IPS-NIHi7 (cell line): Measurements from ENCODE around the gene NECTIN1.
"Not testable (repeated sequence)": the region's sequence is repeated elsewhere in the genome, so short reads cannot be mapped to it uniquely, and the experiment has no call there.

Experiments used
- DNase-seq: peaks from one replicate; pipeline ENCODE4 v3.0.0; 2012; ENCODE audit warnings: mixed read lengths; ENCODE audit errors: extremely low spot score

The NECTIN1 gene

GRCh38 chr11:119618208-119618909, 110.6 kb downstream of the NECTIN1 start:
- DNase-seq, result no peak

- DNase-seq, result no peak
Measured at GRCh38 chr11:119617340-119617713, 111.7 kb downstream of the NECTIN1 start.

- DNase-seq, result no peak
Measured at GRCh38 chr11:119616586-119617339, 112.2 kb downstream of the NECTIN1 start.

- no peak for DNase-seq
Measured at GRCh38 chr11:119615882-119616196, 113.2 kb downstream of the NECTIN1 start.

DNA sequence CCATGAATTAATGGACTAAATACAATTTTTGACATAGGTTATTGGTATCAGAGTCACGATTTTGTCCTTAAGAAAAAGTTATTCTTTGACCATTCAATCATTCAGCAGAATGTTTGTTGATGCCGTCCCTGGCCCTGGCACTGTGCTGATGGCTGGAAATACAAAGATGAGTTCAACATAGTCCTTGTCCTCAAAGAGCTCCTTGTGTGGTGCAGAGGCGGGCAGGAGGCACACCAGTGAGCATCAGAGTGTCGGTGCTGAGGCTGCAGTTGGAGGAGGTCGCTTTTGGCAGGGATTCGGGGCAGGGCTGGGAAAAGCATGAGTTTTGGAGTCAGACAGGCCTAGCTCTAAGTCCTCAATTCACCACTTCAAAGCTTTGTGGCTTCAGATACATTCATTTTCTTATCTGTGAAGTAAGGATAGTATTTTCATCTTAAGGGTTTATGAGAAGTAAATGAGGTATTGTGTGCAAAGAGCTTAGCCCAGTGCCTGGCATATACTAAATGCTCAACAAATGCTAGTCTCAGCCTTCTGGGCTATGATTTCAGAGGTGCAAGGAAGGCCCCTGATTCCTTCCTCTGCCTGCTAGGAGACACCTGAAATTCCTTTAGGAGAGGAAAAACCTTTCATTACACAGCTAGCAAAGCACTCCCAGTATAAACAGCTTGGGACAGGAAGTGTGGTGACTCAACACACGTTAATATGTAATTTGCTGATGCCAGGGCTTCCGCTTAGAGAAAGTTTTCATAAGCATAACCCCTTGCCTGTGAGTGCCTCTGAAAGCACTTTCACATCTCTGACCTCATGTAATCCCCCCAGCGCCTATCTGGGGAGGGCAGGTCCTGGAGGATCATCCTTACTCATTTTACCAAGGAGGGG, 113.8 kb downstream of the NECTIN1 start:
- no peak for DNase-seq

GRCh38 chr11:119614222-119615002, 114.6 kb downstream of the NECTIN1 start:
- no peak for DNase-seq

GRCh38 chr11:119612814-119613213, 116.2 kb downstream of the NECTIN1 start:
- DNase-seq, result no peak

DNA sequence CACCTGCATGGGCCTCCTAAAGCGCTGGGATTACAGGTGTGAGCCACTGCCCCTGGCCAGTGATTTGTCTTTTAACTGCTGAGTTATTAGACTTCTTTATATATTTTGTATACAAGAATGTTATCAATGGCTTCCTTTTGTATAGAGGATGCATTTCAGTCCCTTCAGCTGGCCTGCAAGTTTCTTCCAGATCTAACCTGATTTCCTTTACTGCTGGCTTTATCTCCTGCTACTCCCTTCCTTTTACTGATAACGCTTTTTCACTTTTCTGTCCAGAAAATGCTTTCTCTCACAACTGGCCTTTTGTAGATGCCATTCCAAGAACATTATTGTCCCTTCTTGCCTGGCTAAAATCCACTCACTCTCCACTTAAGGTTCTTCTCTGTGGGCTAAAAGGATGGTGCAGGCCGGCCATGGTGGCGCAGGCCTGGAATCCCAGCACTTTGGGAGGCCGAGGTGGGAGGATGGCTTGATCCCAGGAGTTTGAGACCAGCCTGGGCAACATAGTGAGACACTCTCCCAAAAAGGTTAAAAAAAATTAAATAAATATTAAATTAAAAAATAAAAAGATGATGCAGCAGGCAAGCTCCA, 118.1 kb downstream of the NECTIN1 start:
- no peak for DNase-seq

- no peak for DNase-seq
Measured at GRCh38 chr11:119608781-119609180, 120.2 kb downstream of the NECTIN1 start.

DNA sequence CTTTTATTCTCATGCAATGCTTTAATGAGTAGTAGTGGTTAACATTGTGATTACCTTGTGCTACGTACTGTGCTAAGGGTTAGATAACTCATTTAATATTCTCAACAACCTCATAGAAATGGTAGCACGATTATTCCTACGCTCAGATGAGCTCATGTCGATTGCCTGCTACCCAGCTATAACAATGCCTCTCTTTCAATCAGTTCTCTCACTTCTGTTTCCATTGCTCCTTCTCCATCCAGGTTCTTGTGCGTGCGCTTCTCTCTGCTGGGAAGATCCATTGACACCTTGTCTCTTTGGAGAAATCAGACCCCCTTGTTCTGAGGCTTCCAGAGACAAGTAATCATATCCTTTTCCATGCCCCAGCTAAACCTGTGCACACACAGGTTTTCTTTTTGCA, 120.8 kb downstream of the NECTIN1 start:
- DNase-seq, result no peak

DNA sequence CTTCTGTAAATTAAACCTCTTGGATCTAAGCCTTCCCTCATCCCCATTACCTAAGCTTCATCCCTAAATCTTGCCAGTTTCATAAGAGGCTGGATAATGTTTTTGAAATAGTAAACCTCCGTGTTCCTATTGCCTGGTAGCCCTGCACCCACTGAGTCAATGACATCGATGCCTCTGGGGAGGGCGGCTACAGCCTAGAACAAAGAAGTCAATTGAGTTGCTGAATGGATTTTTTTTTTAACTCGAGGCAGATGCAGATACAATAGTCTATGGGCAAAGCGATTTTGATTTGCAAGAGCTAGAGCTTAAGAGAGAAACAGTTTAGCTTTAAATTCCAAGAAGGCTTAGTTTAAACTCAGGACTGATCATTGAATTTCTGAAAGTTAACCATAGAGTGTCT, 121.3 kb downstream of the NECTIN1 start:
- DNase-seq, result no peak

- no peak for DNase-seq
Measured at GRCh38 chr11:119605137-119605665, 123.8 kb downstream of the NECTIN1 start.

- DNase-seq, result no peak
Measured at GRCh38 chr11:119602745-119603373, 126.1 kb downstream of the NECTIN1 start.

- DNase-seq, result no peak
Measured at GRCh38 chr11:119599864-119600541, 129.0 kb downstream of the NECTIN1 start.

GRCh38 chr11:119595941-119596340, 133.1 kb downstream of the NECTIN1 start:
- DNase-seq, result not testable (repeated sequence)

GRCh38 chr11:119594639-119595249, 134.3 kb downstream of the NECTIN1 start:
- DNase-seq, result no peak

DNA sequence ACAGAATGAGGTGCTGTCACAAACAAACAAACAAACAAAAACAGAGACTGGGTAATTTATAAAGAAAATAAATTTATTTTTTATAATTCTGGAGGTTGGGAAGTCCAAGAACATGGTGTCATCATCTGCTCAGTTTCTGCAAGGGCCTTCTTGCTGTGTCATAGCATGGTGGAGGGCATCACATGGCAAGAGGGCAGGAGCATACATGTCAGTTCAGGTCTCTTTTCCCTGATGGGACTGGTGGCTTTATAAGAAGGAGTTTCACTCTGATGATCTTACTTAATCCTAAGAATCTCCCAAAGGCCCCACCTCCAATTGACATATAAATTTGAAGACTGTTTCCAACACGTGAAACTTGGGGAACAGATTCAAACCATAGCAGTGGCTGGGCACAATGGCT, 135.7 kb downstream of the NECTIN1 start:
- DNase-seq, result no peak

DNA sequence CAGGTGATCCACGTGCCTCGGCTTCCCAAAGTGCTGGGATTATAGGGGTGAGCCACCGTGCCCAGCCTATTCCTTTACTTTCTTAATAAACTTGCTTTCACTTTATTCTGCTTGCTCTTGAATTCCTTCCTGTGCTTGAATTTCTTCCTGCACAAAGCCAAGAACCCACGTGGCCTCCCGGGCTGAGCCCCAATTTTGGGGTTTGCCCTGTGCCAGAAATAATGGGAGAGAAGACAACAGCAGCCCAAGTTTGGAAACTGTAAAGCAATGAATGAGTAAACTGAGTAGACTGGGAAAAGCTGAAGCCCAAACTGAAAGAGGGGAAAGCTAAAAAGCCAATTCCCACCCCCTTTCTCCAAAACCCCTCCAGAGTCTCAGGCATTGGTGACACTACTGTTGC, 136.4 kb downstream of the NECTIN1 start:
- no peak for DNase-seq

GRCh38 chr11:119591836-119592310, 137.1 kb downstream of the NECTIN1 start:
- DNase-seq, result no peak
